ENCODE data around the gene ITGA3.
A peak's percentile ranks its signal among the peaks of the same experiment; 100 is the strongest.

The ITGA3 gene

DNA sequence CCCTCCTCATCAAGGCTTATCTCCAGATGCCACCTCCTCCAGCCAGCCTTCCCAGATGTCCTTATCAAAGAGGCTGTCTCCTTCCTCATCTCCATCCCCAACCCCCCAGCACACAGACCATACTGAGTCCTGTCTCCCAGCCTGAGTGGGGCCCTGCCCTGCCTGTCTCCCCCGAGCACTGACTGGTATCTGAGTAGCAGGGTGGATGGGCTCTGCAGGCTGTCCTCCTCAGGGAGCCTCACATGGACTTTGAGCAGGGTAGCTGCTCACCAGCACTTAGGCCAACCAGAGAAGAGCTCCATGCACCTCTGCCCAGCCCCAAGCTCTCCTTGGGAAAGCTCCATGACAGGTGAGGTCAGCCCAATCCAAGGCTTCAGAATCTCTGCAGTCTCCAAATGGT, 20.0 kb upstream of the ITGA3 start:
- Histone ChIP-seq H3K79me1 (replicated peaks; ENCODE audit: low read length, poor library complexity, severe bottlenecking) (no peaks in the 10 kb centered on the region), H3K36me3 (ENCODE audit: control insufficient read depth in 1 of 2, insufficient read depth in 2 of 2, low read depth in 1 of 2, low read length in 2 of 2) (no peaks in the 10 kb centered on the region), H3K4me1 (ENCODE audit: control insufficient read depth, insufficient read depth, low read depth, low read length) (peaks cover 40% of the 10 kb centered on the region), H2AFZ (ENCODE audit: low read depth, low read length) (no peak overlapping the region), H3K14ac (ENCODE audit: low read length in 2 of 2) (peak overlapping the region in 1 of 2 experiments; percentile 30), H3K4me3 (ENCODE audit: insufficient read depth in 1 of 2, low read depth in 1 of 2, low read length in 2 of 2) (no peak overlapping the region), H3K4me2 (ENCODE audit: low read length, poor library complexity, severe bottlenecking) (no peak overlapping the region), H4K91ac (ENCODE audit: low read length) (peak overlapping the region; percentile 5), H3K9me3 (ENCODE audit: control insufficient read depth, low read length) (no peaks in the 10 kb centered on the region), H3K27me3 (ENCODE audit: control insufficient read depth in 1 of 2, insufficient read depth in 1 of 2, low read length in 2 of 2) (no peaks in the 10 kb centered on the region), H2BK120ac (ENCODE audit: low read depth, low read length) (no peak overlapping the region), H3K23ac (ENCODE audit: low read length in 2 of 2) (no peak overlapping the region), H2BK5ac (ENCODE audit: low read depth, low read length, poor library complexity, severe bottlenecking) (no peak overlapping the region), H2BK12ac (ENCODE audit: low read length in 2 of 2) (peak overlapping the region; percentile 11 to 92), H2BK15ac (ENCODE audit: low read depth, poor library complexity, severe bottlenecking) (no peak overlapping the region), H3K27ac (ENCODE audit: low read length, poor library complexity, severe bottlenecking) (no peak overlapping the region), H3K18ac (ENCODE audit: low read depth in 1 of 2, low read length in 2 of 2) (peak overlapping the region; percentile 40 to 96), H3K9ac (ENCODE audit: low read length) (no peak overlapping the region), H3K4ac (ENCODE audit: low read depth in 1 of 2, low read length in 2 of 2) (peak overlapping the region; percentile 52 to 74), H4K8ac (ENCODE audit: low read length) (no peak overlapping the region), H2AK5ac (ENCODE audit: low read length, severe bottlenecking) (peak overlapping the region; percentile 82)
- WGBS = 95% methylated on average over 1 of the region's 1 CpG
- DNase-seq = no peak

DNA sequence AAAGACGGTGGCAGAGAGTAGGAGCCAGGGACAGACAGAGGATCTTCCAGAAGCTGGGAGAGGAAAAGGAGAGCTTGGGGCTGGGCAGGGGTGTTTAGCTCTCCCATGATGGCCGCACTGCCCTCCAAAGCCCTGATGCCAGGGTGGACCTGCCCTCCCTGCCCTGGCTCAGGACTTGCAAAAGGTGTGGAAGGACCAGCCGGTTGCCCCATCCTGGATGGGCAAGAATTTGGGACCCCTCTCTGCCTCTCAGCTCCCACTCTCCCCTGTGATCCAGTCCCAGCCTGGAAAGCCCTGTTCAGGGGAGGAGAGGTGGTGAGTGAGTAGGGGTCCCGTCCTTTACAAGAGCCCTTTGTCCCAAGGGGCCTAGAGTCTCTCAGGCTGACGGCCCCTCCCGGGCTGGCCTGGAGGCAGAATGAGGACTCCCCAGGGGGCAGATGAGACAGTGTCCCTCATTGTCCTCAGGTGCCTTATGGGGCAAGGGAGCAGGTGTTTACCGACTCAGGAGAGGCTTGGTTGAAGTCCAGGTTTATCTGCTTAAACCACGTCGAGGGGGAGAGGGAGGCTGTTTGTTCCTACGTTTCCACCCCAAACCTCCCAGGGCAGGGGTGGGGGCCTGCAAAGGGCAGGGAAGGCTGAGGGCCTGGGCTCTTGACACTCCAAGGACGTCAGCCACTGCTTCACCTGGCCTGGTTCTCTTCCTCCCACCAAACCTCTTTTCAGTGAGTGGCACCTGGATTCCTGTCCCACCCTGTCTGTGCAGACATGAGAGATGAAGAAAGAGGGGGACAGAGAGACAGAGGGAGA, 19.3 kb upstream of the ITGA3 start:
- Histone ChIP-seq H2BK5ac (ENCODE audit: low read depth, low read length, poor library complexity, severe bottlenecking) (peak overlapping the region; percentile 81), H3K79me1 (replicated peaks; ENCODE audit: low read length, poor library complexity, severe bottlenecking) (no peaks in the 10 kb centered on the region), H3K18ac (ENCODE audit: low read depth in 1 of 2, low read length in 2 of 2) (peak overlapping the region; percentile 92 to 96), H3K9ac (ENCODE audit: low read length) (peak overlapping the region; percentile 47), H3K9me3 (ENCODE audit: control insufficient read depth, low read length) (no peaks in the 10 kb centered on the region), H3K4ac (ENCODE audit: low read depth in 1 of 2, low read length in 2 of 2) (peak overlapping the region; percentile 52 to 92), H2BK15ac (ENCODE audit: low read depth, poor library complexity, severe bottlenecking) (peak overlapping the region; percentile 39), H3K36me3 (ENCODE audit: control insufficient read depth in 1 of 2, insufficient read depth in 2 of 2, low read depth in 1 of 2, low read length in 2 of 2) (no peaks in the 10 kb centered on the region), H2BK120ac (ENCODE audit: low read depth, low read length) (peak overlapping the region; percentile 93), H2BK12ac (ENCODE audit: low read length in 2 of 2) (peak overlapping the region; percentile 11 to 92), H3K4me1 (ENCODE audit: control insufficient read depth, insufficient read depth, low read depth, low read length) (peaks cover 40% of the 10 kb centered on the region), H4K91ac (ENCODE audit: low read length) (peak overlapping the region; percentile 65), H2AK5ac (ENCODE audit: low read length, severe bottlenecking) (peak overlapping the region; percentile 82), H2AFZ (ENCODE audit: low read depth, low read length) (no peak overlapping the region), H3K4me2 (ENCODE audit: low read length, poor library complexity, severe bottlenecking) (no peak overlapping the region), H3K27me3 (ENCODE audit: control insufficient read depth in 1 of 2, insufficient read depth in 1 of 2, low read length in 2 of 2) (no peaks in the 10 kb centered on the region), H4K8ac (ENCODE audit: low read length) (peak overlapping the region; percentile 79), H3K23ac (ENCODE audit: low read length in 2 of 2) (peak overlapping the region in 1 of 2 experiments; percentile 14), H3K14ac (ENCODE audit: low read length in 2 of 2) (peak overlapping the region in 1 of 2 experiments; percentile 74), H3K27ac (ENCODE audit: low read length, poor library complexity, severe bottlenecking) (no peak overlapping the region), H3K4me3 (ENCODE audit: insufficient read depth in 1 of 2, low read depth in 1 of 2, low read length in 2 of 2) (no peak overlapping the region)
- DNase-seq = no peak
- WGBS = 87% methylated on average over 8 of the region's 11 CpGs

DNA sequence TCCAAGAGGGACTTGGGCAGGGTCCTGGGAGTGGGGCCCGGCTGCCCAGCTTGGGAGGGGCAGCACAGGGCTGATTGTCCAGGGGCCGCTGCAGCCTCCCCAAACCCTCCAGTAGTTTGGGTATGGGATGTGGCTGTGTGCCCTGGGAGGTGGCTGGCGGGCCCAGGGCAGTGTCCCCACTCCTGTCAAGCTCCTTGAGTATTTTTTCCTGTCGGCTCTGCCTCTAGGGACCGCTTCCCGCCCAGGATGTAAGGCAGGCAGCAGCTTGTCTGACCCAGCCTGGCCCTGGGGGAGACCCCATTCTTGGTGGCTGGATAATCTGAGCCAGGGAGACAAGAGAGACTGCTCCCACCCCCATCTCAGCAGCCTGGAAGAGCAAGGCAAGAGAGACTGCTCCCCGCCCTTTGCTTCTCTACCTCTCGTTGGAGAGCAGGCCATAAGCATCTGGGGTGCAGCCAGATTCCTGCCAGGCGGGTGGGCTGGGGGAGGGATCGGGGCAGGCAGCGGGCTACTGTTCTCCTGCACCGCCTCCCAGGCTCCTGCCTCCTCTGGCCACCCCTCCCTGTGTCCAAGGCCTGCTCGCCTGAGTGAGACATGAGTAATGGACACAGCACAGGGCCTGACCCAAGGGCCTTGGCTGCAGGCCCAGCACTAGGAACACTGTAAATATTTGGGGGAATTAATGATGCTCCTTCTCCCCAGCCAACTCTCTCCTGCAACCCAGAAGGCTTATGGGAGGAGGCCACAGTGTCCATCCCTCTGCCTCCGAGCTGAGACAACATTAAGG, 18.4 kb upstream of the ITGA3 start:
- 56% methylated on average over 13 of the region's 14 CpGs for WGBS
- Histone ChIP-seq H3K14ac (ENCODE audit: low read length in 2 of 2) (no peak overlapping the region), H3K27ac (ENCODE audit: low read length, poor library complexity, severe bottlenecking) (peak overlapping the region; percentile 81), H2BK120ac (ENCODE audit: low read depth, low read length) (peak overlapping the region; percentile 93), H2AFZ (ENCODE audit: low read depth, low read length) (peak overlapping the region; percentile 3), H3K4me1 (ENCODE audit: control insufficient read depth, insufficient read depth, low read depth, low read length) (peaks cover 40% of the 10 kb centered on the region), H3K4me2 (ENCODE audit: low read length, poor library complexity, severe bottlenecking) (no peak overlapping the region), H3K18ac (ENCODE audit: low read depth in 1 of 2, low read length in 2 of 2) (peak overlapping the region; percentile 92 to 96), H2BK5ac (ENCODE audit: low read depth, low read length, poor library complexity, severe bottlenecking) (peak overlapping the region; percentile 81), H4K91ac (ENCODE audit: low read length) (peak overlapping the region; percentile 65), H4K8ac (ENCODE audit: low read length) (peak overlapping the region; percentile 79), H2BK12ac (ENCODE audit: low read length in 2 of 2) (peak overlapping the region; percentile 30 to 92), H3K36me3 (ENCODE audit: control insufficient read depth in 1 of 2, insufficient read depth in 2 of 2, low read depth in 1 of 2, low read length in 2 of 2) (no peaks in the 10 kb centered on the region), H3K4me3 (ENCODE audit: insufficient read depth in 1 of 2, low read depth in 1 of 2, low read length in 2 of 2) (no peak overlapping the region), H2BK15ac (ENCODE audit: low read depth, poor library complexity, severe bottlenecking) (peak overlapping the region; percentile 84), H3K27me3 (ENCODE audit: control insufficient read depth in 1 of 2, insufficient read depth in 1 of 2, low read length in 2 of 2) (no peaks in the 10 kb centered on the region), H2AK5ac (ENCODE audit: low read length, severe bottlenecking) (peak overlapping the region; percentile 82), H3K9me3 (ENCODE audit: control insufficient read depth, low read length) (no peaks in the 10 kb centered on the region), H3K23ac (ENCODE audit: low read length in 2 of 2) (peak overlapping the region in 1 of 2 experiments; percentile 62), H3K9ac (ENCODE audit: low read length) (peak overlapping the region; percentile 47), H3K79me1 (replicated peaks; ENCODE audit: low read length, poor library complexity, severe bottlenecking) (no peaks in the 10 kb centered on the region), H3K4ac (ENCODE audit: low read depth in 1 of 2, low read length in 2 of 2) (peak overlapping the region; percentile 55 to 92)
- peak; percentile 81 for DNase-seq

DNA sequence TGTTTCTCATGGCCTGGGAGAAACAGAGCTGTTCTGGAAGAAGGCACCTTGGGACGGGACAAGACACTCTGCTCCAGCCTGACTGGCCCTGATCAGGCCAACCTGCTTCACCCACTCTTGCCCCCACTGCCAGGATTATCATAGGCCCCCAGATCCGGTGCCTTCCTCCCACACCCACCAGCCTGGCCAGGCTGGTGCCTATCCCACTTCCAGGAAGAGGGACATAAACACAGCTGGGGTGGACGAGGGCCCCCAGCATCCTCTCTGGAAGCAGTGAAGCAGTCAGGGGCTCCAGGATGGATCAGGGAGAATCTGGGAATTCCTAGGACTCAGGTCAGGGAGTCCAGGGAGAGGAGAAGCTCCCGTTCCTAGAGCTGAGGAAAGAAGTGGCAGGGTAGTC, 16.9 kb upstream of the ITGA3 start:
- Histone ChIP-seq H2BK12ac (ENCODE audit: low read length in 2 of 2) (peak overlapping the region in 1 of 2 experiments; percentile 94), H2AFZ (ENCODE audit: low read depth, low read length) (no peak overlapping the region), H4K8ac (ENCODE audit: low read length) (no peak overlapping the region), H3K23ac (ENCODE audit: low read length in 2 of 2) (no peak overlapping the region), H3K4me3 (ENCODE audit: insufficient read depth in 1 of 2, low read depth in 1 of 2, low read length in 2 of 2) (no peak overlapping the region), H4K91ac (ENCODE audit: low read length) (peak overlapping the region; percentile 37), H3K79me1 (replicated peaks; ENCODE audit: low read length, poor library complexity, severe bottlenecking) (no peaks in the 10 kb centered on the region), H3K4me1 (ENCODE audit: control insufficient read depth, insufficient read depth, low read depth, low read length) (peaks cover 47% of the 10 kb centered on the region), H3K4me2 (ENCODE audit: low read length, poor library complexity, severe bottlenecking) (no peak overlapping the region), H2AK5ac (ENCODE audit: low read length, severe bottlenecking) (peak overlapping the region; percentile 29), H3K14ac (ENCODE audit: low read length in 2 of 2) (peak overlapping the region in 1 of 2 experiments; percentile 72), H3K27ac (ENCODE audit: low read length, poor library complexity, severe bottlenecking) (no peak overlapping the region), H3K9me3 (ENCODE audit: control insufficient read depth, low read length) (no peaks in the 10 kb centered on the region), H3K18ac (ENCODE audit: low read depth in 1 of 2, low read length in 2 of 2) (peak overlapping the region in 1 of 2 experiments; percentile 46), H2BK5ac (ENCODE audit: low read depth, low read length, poor library complexity, severe bottlenecking) (no peak overlapping the region), H2BK15ac (ENCODE audit: low read depth, poor library complexity, severe bottlenecking) (peak overlapping the region; percentile 15), H2BK120ac (ENCODE audit: low read depth, low read length) (no peak overlapping the region), H3K27me3 (ENCODE audit: control insufficient read depth in 1 of 2, insufficient read depth in 1 of 2, low read length in 2 of 2) (no peaks in the 10 kb centered on the region), H3K4ac (ENCODE audit: low read depth in 1 of 2, low read length in 2 of 2) (peak overlapping the region in 1 of 2 experiments; percentile 60), H3K9ac (ENCODE audit: low read length) (no peak overlapping the region), H3K36me3 (ENCODE audit: control insufficient read depth in 1 of 2, insufficient read depth in 2 of 2, low read depth in 1 of 2, low read length in 2 of 2) (no peaks in the 10 kb centered on the region)
- DNase-seq = no peak
- 96% methylated on average over 4 of the region's 4 CpGs for WGBS

Measured in mesenchymal stem cell (in vitro differentiated cells and primary cell).